IPS-18a (cell line): ENCODE measurements around the gene APOL4.
"Not testable (repeated sequence)": the region's sequence is repeated elsewhere in the genome, so short reads cannot be mapped to it uniquely, and the experiment has no call there.

Source experiments
- H3K27ac ChIP-seq: one replicate; pipeline ENCODE4 v1.5.1; 2013; ENCODE audit warnings: low read length
- H3K27me3 ChIP-seq: one replicate; pipeline ENCODE4 v1.6.1; 2013; ENCODE audit warnings: mild to moderate bottlenecking, low read length; ENCODE audit not compliant: control insufficient read depth, insufficient read depth
- H3K36me3 ChIP-seq: one replicate; pipeline ENCODE4 v1.6.1; 2013; ENCODE audit warnings: low read depth, low read length; ENCODE audit not compliant: control insufficient read depth
- H3K4me1 ChIP-seq: one replicate; pipeline ENCODE4 v1.6.1; 2013; ENCODE audit warnings: low read depth, low read length; ENCODE audit not compliant: control insufficient read depth
- H3K4me3 ChIP-seq: one replicate; pipeline ENCODE4 v1.5.1; 2013; ENCODE audit warnings: low read length
- H3K9ac ChIP-seq: one replicate; pipeline ENCODE4 v1.6.1; 2013; ENCODE audit warnings: mild to moderate bottlenecking, low read length, moderate library complexity
- H3K9me3 ChIP-seq: one replicate; pipeline ENCODE4 v1.6.1; 2013; ENCODE audit warnings: low read depth, low read length; ENCODE audit not compliant: control insufficient read depth

Gene APOL4

DNA sequence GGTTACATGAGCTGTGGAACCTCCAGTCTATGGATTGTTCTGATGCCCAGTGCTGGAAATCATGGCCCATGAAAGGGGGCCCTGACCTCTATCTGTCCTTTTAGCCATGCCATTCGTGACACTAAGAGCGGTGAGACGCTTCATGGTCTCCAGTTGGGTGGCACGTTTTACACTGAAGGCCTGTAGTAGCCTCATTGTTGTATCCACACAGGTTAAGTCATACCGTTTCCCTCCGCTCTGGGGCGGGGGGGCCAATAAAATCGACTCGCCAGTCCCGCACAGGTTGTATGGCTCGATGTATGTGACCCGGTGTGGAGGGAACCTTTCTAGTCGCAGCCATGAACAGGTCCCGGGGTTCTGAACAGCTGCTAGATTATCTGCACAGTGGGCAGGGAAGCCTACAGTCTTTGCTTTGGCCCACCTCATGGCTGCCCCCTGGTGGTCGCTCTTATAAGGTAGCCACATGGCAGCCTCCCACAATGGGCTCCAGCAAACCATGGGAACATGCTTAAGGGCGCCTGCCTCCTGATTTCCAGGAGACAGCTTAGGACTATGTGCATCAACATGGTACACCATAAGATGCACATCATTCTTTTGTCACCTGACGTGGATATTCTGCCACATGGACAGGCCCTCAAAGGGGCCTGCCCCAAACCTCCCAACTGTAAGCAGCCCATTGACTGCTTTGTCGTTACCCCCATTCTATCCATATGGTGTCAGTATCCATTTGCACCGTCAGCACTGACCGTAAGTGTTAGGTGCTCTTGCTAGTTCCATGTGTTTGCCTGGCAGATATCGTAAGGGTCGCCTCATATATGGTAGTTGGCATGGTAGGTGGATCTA lies 21.4 kb downstream of the APOL4 start:
- no peaks in the 10 kb centered on the region for H3K27me3 ChIP-seq
- no peaks in the 10 kb centered on the region for H3K9me3 ChIP-seq
- no peak overlapping the region for H3K27ac ChIP-seq
- H3K36me3 ChIP-seq: no peaks in the 10 kb centered on the region
- no peak overlapping the region for H3K9ac ChIP-seq
- H3K4me3 ChIP-seq: no peak overlapping the region
- peaks cover 6% of the 10 kb centered on the region for H3K4me1 ChIP-seq

- H3K4me1 ChIP-seq: peaks cover 2% of the 10 kb centered on the region
- no peaks in the 10 kb centered on the region for H3K27me3 ChIP-seq
These were observed 24.4 kb downstream of the APOL4 start for GRCh38 chr22:36177160-36177559.

GRCh38 chr22:36175892-36176291 lies 25.7 kb downstream of the APOL4 start:
- no peaks in the 10 kb centered on the region for H3K9me3 ChIP-seq
- H3K27me3 ChIP-seq: no peaks in the 10 kb centered on the region
- no peaks in the 10 kb centered on the region for H3K36me3 ChIP-seq
- H3K27ac ChIP-seq: no peak overlapping the region
- H3K4me3 ChIP-seq: no peak overlapping the region
- H3K4me1 ChIP-seq: peaks cover 7% of the 10 kb centered on the region
- no peak overlapping the region for H3K9ac ChIP-seq

More at GRCh38 chr22:36177160-36177559, 24.4 kb downstream of the APOL4 start:
- Histone ChIP-seq H3K9me3 (no peaks in the 10 kb centered on the region), H3K27ac (no peak overlapping the region), H3K4me3 (no peak overlapping the region), H3K9ac (no peak overlapping the region), H3K36me3 (no peaks in the 10 kb centered on the region)

DNA sequence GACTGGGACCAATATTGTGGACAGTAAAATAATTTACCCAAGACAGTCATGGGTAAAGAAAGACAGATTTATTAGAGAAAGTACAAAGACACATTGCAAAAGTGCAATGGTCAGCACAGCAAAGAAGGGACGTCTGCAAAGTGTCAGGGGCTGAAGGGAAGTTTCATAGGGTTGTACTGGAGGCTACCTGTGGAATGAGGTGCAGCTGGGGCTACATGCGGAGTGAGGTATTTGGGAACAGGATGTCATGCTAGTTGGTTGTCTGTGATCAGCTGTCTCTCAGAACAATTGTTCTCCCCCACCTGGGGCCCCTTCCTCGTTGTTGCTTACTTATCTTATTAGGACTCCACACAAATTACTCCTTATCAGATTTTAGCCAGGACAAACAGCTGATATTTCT lies 29.7 kb downstream of the APOL4 start:
- no peak overlapping the region for H3K27ac ChIP-seq
- H3K27me3 ChIP-seq: no peaks in the 10 kb centered on the region
- no peak overlapping the region for H3K4me3 ChIP-seq
- peaks cover 14% of the 10 kb centered on the region for H3K4me1 ChIP-seq
- H3K9me3 ChIP-seq: no peaks in the 10 kb centered on the region
- H3K9ac ChIP-seq: no peak overlapping the region
- H3K36me3 ChIP-seq: no peaks in the 10 kb centered on the region

- H3K27me3 ChIP-seq: no peaks in the 10 kb centered on the region
- no peak overlapping the region for H3K27ac ChIP-seq
- no peaks in the 10 kb centered on the region for H3K36me3 ChIP-seq
- peaks cover 7% of the 10 kb centered on the region for H3K4me1 ChIP-seq
- H3K9ac ChIP-seq: no peak overlapping the region
- no peaks in the 10 kb centered on the region for H3K9me3 ChIP-seq
- H3K4me3 ChIP-seq: no peak overlapping the region
These were observed 34.9 kb downstream of the APOL4 start for GRCh38 chr22:36166518-36167220.

- H3K27ac ChIP-seq: no peak overlapping the region
- H3K4me1 ChIP-seq: peaks cover 7% of the 10 kb centered on the region
- no peaks in the 10 kb centered on the region for H3K36me3 ChIP-seq
- no peak overlapping the region for H3K4me3 ChIP-seq
- H3K9me3 ChIP-seq: no peaks in the 10 kb centered on the region
- H3K27me3 ChIP-seq: no peaks in the 10 kb centered on the region
- H3K9ac ChIP-seq: no peak overlapping the region
These were observed 35.5 kb downstream of the APOL4 start for GRCh38 chr22:36166086-36166485.

GRCh38 chr22:36165141-36165540 lies 36.5 kb downstream of the APOL4 start:
- Histone ChIP-seq H3K4me1 (peaks cover 7% of the 10 kb centered on the region), H3K9ac (no peak overlapping the region), H3K4me3 (no peak overlapping the region), H3K27ac (no peak overlapping the region), H3K27me3 (no peaks in the 10 kb centered on the region), H3K9me3 (no peaks in the 10 kb centered on the region), H3K36me3 (no peaks in the 10 kb centered on the region)

- no peaks in the 10 kb centered on the region for H3K27me3 ChIP-seq
- no peaks in the 10 kb centered on the region for H3K9me3 ChIP-seq
- H3K4me1 ChIP-seq: peaks cover 7% of the 10 kb centered on the region
- no peaks in the 10 kb centered on the region for H3K36me3 ChIP-seq
- no peak overlapping the region for H3K4me3 ChIP-seq
- H3K27ac ChIP-seq: no peak overlapping the region
- H3K9ac ChIP-seq: no peak overlapping the region
These were observed 37.0 kb downstream of the APOL4 start for GRCh38 chr22:36164621-36165020.

GRCh38 chr22:36163497-36163896 lies 38.1 kb downstream of the APOL4 start:
- no peak overlapping the region for H3K27ac ChIP-seq
- H3K9me3 ChIP-seq: no peaks in the 10 kb centered on the region
- no peak overlapping the region for H3K4me3 ChIP-seq
- H3K36me3 ChIP-seq: no peaks in the 10 kb centered on the region
- H3K9ac ChIP-seq: no peak overlapping the region
- H3K27me3 ChIP-seq: no peaks in the 10 kb centered on the region
- H3K4me1 ChIP-seq: peaks cover 7% of the 10 kb centered on the region

DNA sequence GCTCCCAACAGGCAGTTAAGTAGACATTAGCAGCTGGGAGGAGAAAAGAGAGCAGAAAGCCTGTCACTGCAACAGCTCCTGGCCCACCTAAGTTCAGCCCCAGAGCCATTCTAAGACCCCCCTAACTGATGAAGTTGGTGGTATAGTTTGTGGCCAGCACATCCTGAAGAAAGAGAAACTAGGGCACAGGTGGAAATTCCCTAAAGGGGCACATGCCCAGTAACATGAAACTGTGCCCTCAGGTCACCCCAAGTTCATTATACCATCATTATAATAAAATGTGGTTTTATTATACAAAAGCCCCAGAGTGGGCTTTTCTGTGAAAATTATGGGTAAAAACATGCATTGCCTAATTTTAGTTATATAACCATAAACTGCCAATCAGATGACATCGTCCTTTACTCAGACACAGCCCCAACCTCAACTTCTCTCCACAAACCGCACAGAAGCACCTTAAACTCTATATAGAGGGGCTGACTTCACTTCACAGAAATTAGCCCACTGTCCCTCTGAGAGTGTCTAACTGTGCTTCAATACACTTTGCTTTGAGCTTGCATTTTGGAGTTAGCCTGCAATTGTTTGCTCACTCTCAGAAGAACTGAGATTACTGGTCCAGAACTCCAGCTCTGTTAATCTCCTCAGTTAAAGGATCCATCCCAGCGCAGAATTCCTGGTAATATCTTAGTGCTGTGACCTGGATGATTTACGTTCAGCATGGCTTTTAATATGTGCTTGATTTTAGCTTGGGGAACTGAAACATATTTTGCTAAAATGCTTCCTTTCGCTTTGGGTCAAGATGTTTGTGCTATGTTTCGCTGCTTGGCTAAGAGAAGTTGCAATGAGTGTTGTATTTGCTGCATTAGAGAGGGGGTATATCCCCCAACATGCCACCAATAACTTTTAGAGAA lies 39.2 kb downstream of the APOL4 start:
- no peaks in the 10 kb centered on the region for H3K27me3 ChIP-seq
- no peaks in the 10 kb centered on the region for H3K9me3 ChIP-seq
- H3K4me1 ChIP-seq: peaks cover 1% of the 10 kb centered on the region
- no peak overlapping the region for H3K9ac ChIP-seq
- no peak overlapping the region for H3K27ac ChIP-seq
- no peaks in the 10 kb centered on the region for H3K36me3 ChIP-seq
- H3K4me3 ChIP-seq: no peak overlapping the region

DNA sequence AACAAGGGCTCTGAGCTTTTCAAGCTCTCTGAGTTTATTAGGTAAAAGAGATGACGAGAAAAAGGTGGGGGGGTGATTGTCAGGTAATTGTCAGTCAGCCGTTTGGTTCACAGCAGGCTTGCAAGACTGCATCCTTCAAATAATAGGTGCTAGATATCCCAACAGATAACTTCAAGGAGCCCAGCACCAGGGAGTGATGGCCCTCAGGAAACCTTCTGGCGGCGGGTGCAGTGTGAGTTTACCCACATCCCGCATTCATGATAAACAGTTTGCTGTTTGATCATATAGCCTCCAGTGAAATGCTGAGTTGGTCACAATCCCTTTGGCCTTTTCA lies 39.8 kb downstream of the APOL4 start:
- not testable (repeated sequence) for H3K27ac ChIP-seq, H3K27me3 ChIP-seq, H3K4me1 ChIP-seq, H3K4me3 ChIP-seq, H3K36me3 ChIP-seq, H3K9me3 ChIP-seq, H3K9ac ChIP-seq
